ENCODE results near the gene ZBTB20. TPM values are rescaled to one million over a fixed set of nuclear protein-coding genes. Genes with fewer than 3 reads are reported as not detected.

ZBTB20 gene
- total RNA-seq, 6 donors from 2014 or later: 40.0 to 150 (median 65.8) TPM

GRCh38 chr3:114646526-114646925 lies 500.6 kb downstream of the ZBTB20 start:
- H3K9me3 ChIP-seq: no peaks in the 10 kb centered on the region
- 82 to 92% methylated on average over 2 of the region's 2 CpGs for WGBS, 2 donors
- no peak overlapping the region for H3K27ac ChIP-seq
- peaks cover 0 to 7% (median 2%) of the 10 kb centered on the region in 4 donors for H3K4me1 ChIP-seq
- ATAC-seq (ENCODE audit: low FRiP score in 2 of 2): no peak
- no peaks in the 10 kb centered on the region for H3K27me3 ChIP-seq
- no peak overlapping the region for H3K4me3 ChIP-seq
- no peak for DNase-seq
- no peaks in the 10 kb centered on the region for H3K36me3 ChIP-seq
- TF ChIP-seq CTCF (IDR thresholded peaks at IDR 0.05) (no peak), EP300 (IDR thresholded peaks at IDR 0.05) (no peak), POLR2A (IDR thresholded peaks at IDR 0.05) (no peak), POLR2AphosphoS5 (IDR thresholded peaks at IDR 0.05) (no peak)

GRCh38 chr3:114645392-114645791 lies 501.7 kb downstream of the ZBTB20 start:
- TF ChIP-seq POLR2AphosphoS5 (IDR thresholded peaks at IDR 0.05): no peak
- TF ChIP-seq POLR2A (IDR thresholded peaks at IDR 0.05): no peak
- TF ChIP-seq CTCF (IDR thresholded peaks at IDR 0.05): no peak
- no peak for TF ChIP-seq EP300 (IDR thresholded peaks at IDR 0.05)
- 88 to 93% methylated on average over 1 of the region's 1 CpG for WGBS, 2 donors

GRCh38 chr3:114644367-114644766 lies 502.7 kb downstream of the ZBTB20 start:
- Histone ChIP-seq H3K27me3 (no peaks in the 10 kb centered on the region), H3K4me1 (no peaks in the 10 kb centered on the region), H3K4me3 (no peak overlapping the region), H3K27ac (no peak overlapping the region), H3K36me3 (no peaks in the 10 kb centered on the region), H3K9me3 (no peaks in the 10 kb centered on the region)
- DNase-seq (no peak), ATAC-seq (ENCODE audit: low FRiP score in 2 of 2) (no peak)
- 97 to 98% methylated on average over 3 of the region's 3 CpGs for WGBS, 2 donors
- TF ChIP-seq POLR2A (IDR thresholded peaks at IDR 0.05): no peak
- TF ChIP-seq CTCF (IDR thresholded peaks at IDR 0.05): no peak
- no peak for TF ChIP-seq POLR2AphosphoS5 (IDR thresholded peaks at IDR 0.05)
- no peak for TF ChIP-seq EP300 (IDR thresholded peaks at IDR 0.05)

More at GRCh38 chr3:114645392-114645791, 501.7 kb downstream of the ZBTB20 start:
- H3K4me1 ChIP-seq: no peaks in the 10 kb centered on the region
- no peak overlapping the region for H3K4me3 ChIP-seq
- ATAC-seq (ENCODE audit: low FRiP score in 2 of 2): no peak
- H3K9me3 ChIP-seq: no peaks in the 10 kb centered on the region
- no peak for DNase-seq
- no peaks in the 10 kb centered on the region for H3K27me3 ChIP-seq
- no peaks in the 10 kb centered on the region for H3K36me3 ChIP-seq
- no peak overlapping the region for H3K27ac ChIP-seq

GRCh38 chr3:114642951-114643741 lies 503.9 kb downstream of the ZBTB20 start:
- Histone ChIP-seq H3K36me3 (no peaks in the 10 kb centered on the region), H3K9me3 (no peaks in the 10 kb centered on the region), H3K27me3 (no peaks in the 10 kb centered on the region), H3K4me1 (no peaks in the 10 kb centered on the region), H3K4me3 (no peak overlapping the region), H3K27ac (no peak overlapping the region)
- TF ChIP-seq POLR2AphosphoS5 (IDR thresholded peaks at IDR 0.05) (no peak), EP300 (IDR thresholded peaks at IDR 0.05) (no peak), CTCF (IDR thresholded peaks at IDR 0.05) (no peak), POLR2A (IDR thresholded peaks at IDR 0.05) (no peak)
- DNase-seq (no peak), ATAC-seq (ENCODE audit: low FRiP score in 2 of 2) (no peak)
- WGBS, 2 donors: 91 to 97% methylated on average over 1 of the region's 1 CpG

- ATAC-seq (ENCODE audit: low FRiP score in 2 of 2): no peak
- WGBS, 2 donors: 93 to 100% methylated on average over 2 of the region's 2 CpGs
- Histone ChIP-seq H3K4me1 (no peaks in the 10 kb centered on the region), H3K9me3 (peaks cover 0 to 5% (median 0%) of the 10 kb centered on the region in 4 donors), H3K27me3 (no peaks in the 10 kb centered on the region), H3K4me3 (no peak overlapping the region), H3K36me3 (no peaks in the 10 kb centered on the region), H3K27ac (no peak overlapping the region)
- TF ChIP-seq EP300 (IDR thresholded peaks at IDR 0.05) (no peak), POLR2AphosphoS5 (IDR thresholded peaks at IDR 0.05) (no peak)
- no peak for DNase-seq
Measured at GRCh38 chr3:114640126-114640525, 507.0 kb downstream of the ZBTB20 start.
